Adrenal gland (tissue), 5 donors: Measurements from ENCODE around the gene CORO7.

Source experiments
- CTCF ChIP-seq, 6 experiments: fragments of 450-650 bp in 4 of 6; fragments of 200-600 bp in 2 of 6; sonication (generic) in 1 of 6; IDR thresholded peaks; 1 replicate in 5 of 6; 2 replicates in 1 of 6; pipeline versions ENCODE4 v1.5.1 to v1.8.0; 2016 to 2021; ENCODE audit warnings: antibody characterized with exemption in 6 of 6, mild to moderate bottlenecking in 2 of 6, moderate library complexity in 1 of 6
- POLR2A ChIP-seq, 2 donors: fragments of 450-650 bp; IDR thresholded peaks; one replicate each; pipeline ENCODE4 v1.6.1; 2017; ENCODE audit warnings: antibody characterized with exemption in 2 of 2, mild to moderate bottlenecking in 2 of 2, moderate library complexity in 1 of 2
- donor health status: DM: no; HTN: no; CAD: no.

GRCh38 chr16:4319454-4320421, 96.7 kb downstream of the CORO7 start:
- no peak for TF ChIP-seq CTCF (IDR thresholded peaks at IDR 0.05)
- no peak for TF ChIP-seq POLR2A (IDR thresholded peaks at IDR 0.05)
